Measurements from ENCODE around the gene NMNAT2. TPM values are rescaled to one million over a fixed set of nuclear protein-coding genes. Genes with fewer than 3 reads are reported as not detected.

Gene NMNAT2
- total and polyA plus RNA-seq, 2 of the 4 experiments (the other 2 are of a cell fraction) = 0.36 to 2.4 TPM

DNA sequence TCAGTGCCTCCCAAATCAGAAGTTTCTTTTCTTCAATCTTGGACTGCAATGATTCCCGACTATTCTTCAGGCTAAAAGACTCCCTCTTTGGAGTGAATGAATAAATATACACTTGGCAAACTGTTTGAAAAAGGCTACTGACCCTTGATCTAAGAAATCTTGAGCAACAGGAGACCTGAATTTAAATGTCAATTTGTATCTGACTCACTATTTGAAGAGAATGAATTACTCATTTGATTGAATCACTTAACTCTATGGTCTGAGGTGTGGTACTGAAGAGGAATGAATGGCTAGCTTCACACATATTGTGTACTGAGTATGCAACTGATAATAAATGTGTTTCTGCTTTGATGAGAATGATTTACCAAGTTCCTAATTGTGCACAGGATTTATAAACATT lies 49.5 kb upstream of the NMNAT2 start:
- Histone ChIP-seq H3K36me3 (ENCODE audit: control insufficient read depth, insufficient read depth, low read length) (no peaks in the 10 kb centered on the region), H4K91ac (ENCODE audit: insufficient read depth, low read depth, low read length) (no peak overlapping the region), H3K56ac (ENCODE audit: extremely low read depth, insufficient read depth, low read length) (no peak overlapping the region), H3K4me3 (ENCODE audit: insufficient read depth, low read depth, low read length) (no peak overlapping the region), H3K9me3 (ENCODE audit: control insufficient read depth, insufficient read depth, low read length) (no peaks in the 10 kb centered on the region), H3K9me1 (ENCODE audit: insufficient read depth, low read length) (no peaks in the 10 kb centered on the region), H3K14ac (replicated peaks; ENCODE audit: low read depth, low read length) (no peak overlapping the region), H2BK15ac (ENCODE audit: low read depth, low read length) (no peak overlapping the region), H2BK5ac (ENCODE audit: low read depth, low read length, poor library complexity, severe bottlenecking) (no peak overlapping the region), H2BK20ac (ENCODE audit: low read depth, low read length) (no peak overlapping the region), H4K8ac (ENCODE audit: low read depth in 2 of 2, low read length in 2 of 2) (no peak overlapping the region), H3K79me1 (ENCODE audit: low read depth in 1 of 2, low read length in 2 of 2) (peaks cover 0 to 4% of the 10 kb centered on the region in 2 experiments; a peak in 3 of 4 replicates), H3K18ac (ENCODE audit: low read depth, low read length) (no peak overlapping the region), H3K4me1 (ENCODE audit: control insufficient read depth, insufficient read depth, low read length) (no peaks in the 10 kb centered on the region), H2AK9ac (replicated peaks; ENCODE audit: low read depth, low read length, poor library complexity) (no peak overlapping the region), H3K4ac (ENCODE audit: low read depth, low read length) (no peak overlapping the region), H4K5ac (ENCODE audit: low read depth, low read length) (no peak overlapping the region), H3K27ac (ENCODE audit: insufficient read depth, low read length) (no peak overlapping the region), H2AFZ (replicated peaks; ENCODE audit: low read length, poor library complexity) (no peak overlapping the region), H3K27me3 (ENCODE audit: control insufficient read depth, insufficient read depth, low read length) (peaks cover 15% of the 10 kb centered on the region), H2AK5ac (ENCODE audit: low read depth, low read length) (no peak overlapping the region), H3K4me2 (ENCODE audit: low read depth, low read length) (no peak overlapping the region), H3K9ac (ENCODE audit: low read depth, low read length) (no peak overlapping the region), H3K23ac (ENCODE audit: low read depth, low read length) (no peak overlapping the region), H4K20me1 (ENCODE audit: insufficient read depth, low read length) (0 out of 2 replicates have a peak, but pooled peaks cover under 1% of the 10 kb centered on the region), H2BK120ac (ENCODE audit: low read depth, low read length) (no peak overlapping the region)
- CTCF ChIA-PET = interaction anchor here (1.0 kb wide), 1 partner anchor 55 kb away, joined by 3 read pairs; no protein-coding TSS in a partner anchor
- DNase-seq = no peak
- no peak for ATAC-seq (ENCODE audit: low read depth)
- POLR2A ChIA-PET (ENCODE audit: unreplicated experiment) = no interaction called here
- dilution Hi-C loops (cut with HindIII; ENCODE audit: low sequenced_read_pairs, unreplicated experiment) = no loop called here
- intact Hi-C loops (cut with micrococcal nuclease) = no loop called here
- in situ Hi-C loops (cut with MboI; ENCODE audit: low sequenced_read_pairs) = no loop called here
- BruUV-seq (replicated peaks) = no TSS peak
- WGBS, 2 experiments (ENCODE audit: extremely low coverage in 2 of 2, insufficient read length in 1 of 2) = no CpG with 5 or more reads among the region's 1 CpG
- TF ChIP-seq CEBPB (IDR thresholded peaks at IDR 0.05; ENCODE audit: low read depth, low read length) (no peak), MXI1 (IDR thresholded peaks at IDR 0.05; ENCODE audit: borderline replicate concordance, low read depth, low read length) (no peak), SMC3 (IDR thresholded peaks at IDR 0.05; ENCODE audit: low read depth, low read length) (no peak), RAD21 (IDR thresholded peaks at IDR 0.05; ENCODE audit: low read length) (no peak), MAZ (IDR thresholded peaks at IDR 0.05; ENCODE audit: borderline replicate concordance, low read depth, low read length) (no peak), RFX5 (IDR thresholded peaks at IDR 0.05; ENCODE audit: low read depth, low read length) (no peak), BHLHE40 (IDR thresholded peaks at IDR 0.05; ENCODE audit: low read depth, low read length) (no peak), RCOR1 (IDR thresholded peaks at IDR 0.05; ENCODE audit: insufficient replicate concordance, low read length) (no peak), MAFK (IDR thresholded peaks at IDR 0.05; ENCODE audit: low read depth, low read length) (no peak), NFE2L2 (IDR thresholded peaks at IDR 0.05; ENCODE audit: low read depth, low read length) (no peak), FOS (IDR thresholded peaks at IDR 0.05; ENCODE audit: low read depth, low read length) (no peak), POLR2A (IDR thresholded peaks at IDR 0.05; ENCODE audit: low read depth, low read length) (no peak), CHD1 (IDR thresholded peaks at IDR 0.05; ENCODE audit: low read depth, low read length) (no peak)
- TF ChIP-seq, protein P1, sequence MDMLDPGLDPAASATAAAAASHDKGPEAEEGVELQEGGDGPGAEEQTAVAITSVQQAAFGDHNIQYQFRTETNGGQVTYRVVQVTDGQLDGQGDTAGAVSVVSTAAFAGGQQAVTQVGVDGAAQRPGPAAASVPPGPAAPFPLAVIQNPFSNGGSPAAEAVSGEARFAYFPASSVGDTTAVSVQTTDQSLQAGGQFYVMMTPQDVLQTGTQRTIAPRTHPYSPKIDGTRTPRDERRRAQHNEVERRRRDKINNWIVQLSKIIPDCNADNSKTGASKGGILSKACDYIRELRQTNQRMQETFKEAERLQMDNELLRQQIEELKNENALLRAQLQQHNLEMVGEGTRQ (IDR thresholded peaks at IDR 0.05; ENCODE audit: low read depth, low read length) = no peak
- TF ChIP-seq, protein P2, sequence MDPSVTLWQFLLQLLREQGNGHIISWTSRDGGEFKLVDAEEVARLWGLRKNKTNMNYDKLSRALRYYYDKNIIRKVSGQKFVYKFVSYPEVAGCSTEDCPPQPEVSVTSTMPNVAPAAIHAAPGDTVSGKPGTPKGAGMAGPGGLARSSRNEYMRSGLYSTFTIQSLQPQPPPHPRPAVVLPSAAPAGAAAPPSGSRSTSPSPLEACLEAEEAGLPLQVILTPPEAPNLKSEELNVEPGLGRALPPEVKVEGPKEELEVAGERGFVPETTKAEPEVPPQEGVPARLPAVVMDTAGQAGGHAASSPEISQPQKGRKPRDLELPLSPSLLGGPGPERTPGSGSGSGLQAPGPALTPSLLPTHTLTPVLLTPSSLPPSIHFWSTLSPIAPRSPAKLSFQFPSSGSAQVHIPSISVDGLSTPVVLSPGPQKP (IDR thresholded peaks at IDR 0.05; ENCODE audit: borderline replicate concordance, low read depth, low read length) = no peak
- TF ChIP-seq, protein P3, sequence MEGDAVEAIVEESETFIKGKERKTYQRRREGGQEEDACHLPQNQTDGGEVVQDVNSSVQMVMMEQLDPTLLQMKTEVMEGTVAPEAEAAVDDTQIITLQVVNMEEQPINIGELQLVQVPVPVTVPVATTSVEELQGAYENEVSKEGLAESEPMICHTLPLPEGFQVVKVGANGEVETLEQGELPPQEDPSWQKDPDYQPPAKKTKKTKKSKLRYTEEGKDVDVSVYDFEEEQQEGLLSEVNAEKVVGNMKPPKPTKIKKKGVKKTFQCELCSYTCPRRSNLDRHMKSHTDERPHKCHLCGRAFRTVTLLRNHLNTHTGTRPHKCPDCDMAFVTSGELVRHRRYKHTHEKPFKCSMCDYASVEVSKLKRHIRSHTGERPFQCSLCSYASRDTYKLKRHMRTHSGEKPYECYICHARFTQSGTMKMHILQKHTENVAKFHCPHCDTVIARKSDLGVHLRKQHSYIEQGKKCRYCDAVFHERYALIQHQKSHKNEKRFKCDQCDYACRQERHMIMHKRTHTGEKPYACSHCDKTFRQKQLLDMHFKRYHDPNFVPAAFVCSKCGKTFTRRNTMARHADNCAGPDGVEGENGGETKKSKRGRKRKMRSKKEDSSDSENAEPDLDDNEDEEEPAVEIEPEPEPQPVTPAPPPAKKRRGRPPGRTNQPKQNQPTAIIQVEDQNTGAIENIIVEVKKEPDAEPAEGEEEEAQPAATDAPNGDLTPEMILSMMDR (conservative IDR thresholded peaks at IDR 0.05; ENCODE audit: low read depth, low read length) = no peak

Measured in IMR-90 (cell line).